Body of pancreas (tissue), 4 donors: ENCODE measurements around the gene RAB21. TPM values are rescaled to one million over a fixed set of nuclear protein-coding genes. Genes with fewer than 3 reads are reported as not detected.

Experiments used
- ATAC-seq: fragments of 150-250 bp; one replicate; pipeline ENCODE4 v1.9.1; 2016
- DNase-seq, 4 donors: peaks; one replicate each; pipeline ENCODE4 v3.0.0-alpha.2; 2019
- H3K27ac ChIP-seq, 4 donors: fragments of 200-600 bp; sonication (generic); 1 replicate in 3 of 4; 2 replicates in 1 of 4; pipeline versions ENCODE4 v1.5.1 to v1.6.1; 2016 to 2019; ENCODE audit warnings: mild to moderate bottlenecking in 1 of 4, mixed read lengths in 1 of 4, moderate library complexity in 1 of 4
- H3K27me3 ChIP-seq, 2 donors: fragments of 200-600 bp; sonication (generic); one replicate each; pipeline ENCODE4 v1.6.0; 2016; ENCODE audit warnings: mild to moderate bottlenecking in 1 of 2
- H3K36me3 ChIP-seq, 2 donors: fragments of 200-600 bp; sonication (generic); replicated peaks in 1 of 2; 2 replicates each; pipeline ENCODE4 v1.5.1; 2016; ENCODE audit warnings: low read depth in 2 of 2; ENCODE audit not compliant: insufficient read depth in 1 of 2
- H3K4me1 ChIP-seq: fragments of 200-600 bp; sonication (generic); one replicate; pipeline ENCODE4 v1.6.0; 2016
- H3K4me3 ChIP-seq, 2 donors: fragments of 200-600 bp; sonication (generic); 1 replicate in 1 of 2; 2 replicates in 1 of 2; pipeline ENCODE4 v1.5.1; 2016 to 2019
- H3K9me3 ChIP-seq, 3 donors: fragments of 200-600 bp; sonication (generic); 1 replicate in 2 of 3; 2 replicates in 1 of 3; pipeline ENCODE4 v1.5.1; 2016
- CTCF ChIP-seq, 7 experiments: fragments of 450-650 bp in 4 of 7; fragments of 200-600 bp in 3 of 7; sonication (generic) in 3 of 7; IDR thresholded peaks; one replicate each; pipeline ENCODE4 v1.5.1; 2016 to 2019; ENCODE audit warnings: antibody characterized with exemption in 7 of 7
- POLR2A ChIP-seq, 3 donors: fragments of 450-650 bp; IDR thresholded peaks; one replicate each; pipeline ENCODE4 v1.6.1; 2016; ENCODE audit warnings: antibody characterized with exemption in 3 of 3, mild to moderate bottlenecking in 2 of 3
- WGBS, 2 donors: methylation state at CpG; one replicate each; pipeline ENCODE4 v1.1.5; 2017; 5-methylcytosine and 5-hydroxymethylcytosine counted together
- intact Hi-C: fragments of 100-400 bp; cut with DNase I; formaldehyde crosslinking; loops from one replicate; pipeline ENCODE4 v1.15.1; 2023
- total RNA-seq, 2 donors: library from RNA; depleted of rRNA; stranded (reverse); fragments of >200 nt; gene quantifications; one replicate each; pipeline ENCODE4 v1.1.0, GENCODE V29; 2016

Gene RAB21
- total RNA-seq, 2 donors from 2014 or later = 4.3 to 4.4 TPM

GRCh38 chr12:71846322-71846940 is 91.8 kb downstream of the RAB21 start:
- Histone ChIP-seq H3K9me3 (no peaks in the 10 kb centered on the region), H3K36me3 (no peaks in the 10 kb centered on the region), H3K27me3 (no peaks in the 10 kb centered on the region), H3K4me3 (no peak overlapping the region), H3K4me1 (peaks cover 58% of the 10 kb centered on the region), H3K27ac (no peak overlapping the region)
- DNase-seq (peak in 1 of 4 donors; percentile 13), ATAC-seq (peak; percentile 55)
- intact Hi-C loops = no loop called here
- 43 to 55% methylated on average over 3 of the region's 3 CpGs for WGBS, 2 donors
- TF ChIP-seq POLR2A (IDR thresholded peaks at IDR 0.05) = no peak
- TF ChIP-seq CTCF (IDR thresholded peaks at IDR 0.05) = peak; percentile 16 to 64 (median 51)

- H3K27me3 ChIP-seq = no peaks in the 10 kb centered on the region
- no peak overlapping the region for H3K27ac ChIP-seq
- no peaks in the 10 kb centered on the region for H3K36me3 ChIP-seq
- no peak overlapping the region for H3K4me3 ChIP-seq
- intact Hi-C loops = no loop called here
- TF ChIP-seq CTCF (IDR thresholded peaks at IDR 0.05) (no peak), POLR2A (IDR thresholded peaks at IDR 0.05) (no peak)
- no peaks in the 10 kb centered on the region for H3K9me3 ChIP-seq
- H3K4me1 ChIP-seq = peaks cover 42% of the 10 kb centered on the region
- no peak for DNase-seq
- no peak for ATAC-seq
Measured at GRCh38 chr12:71848212-71848611, 93.5 kb downstream of the RAB21 start.

GRCh38 chr12:71849109-71849851 is 94.6 kb downstream of the RAB21 start:
- Histone ChIP-seq H3K27ac (no peak overlapping the region), H3K9me3 (no peaks in the 10 kb centered on the region), H3K4me1 (peaks cover 33% of the 10 kb centered on the region), H3K4me3 (no peak overlapping the region), H3K27me3 (no peaks in the 10 kb centered on the region), H3K36me3 (no peaks in the 10 kb centered on the region)
- no peak for DNase-seq
- 87 to 97% methylated on average over 8 of the region's 8 CpGs for WGBS, 2 donors
- ATAC-seq = no peak
- TF ChIP-seq CTCF (IDR thresholded peaks at IDR 0.05) = no peak
- TF ChIP-seq POLR2A (IDR thresholded peaks at IDR 0.05) = no peak
- intact Hi-C loops = no loop called here

Other genes starting within 250 kb of the RAB21 start
- gene ZFC3H1, start 91.0 kb upstream of the RAB21 start, total RNA-seq = 100 to 1,000 TPM in 1 of 2 donors, 10 to 100 TPM in 1; 36.1 to 116 TPM
- 10 to 100 TPM in 1 of 2 donors, under 1 TPM in 1; 0.99 to 15.0 TPM for gene THAP2, start 90.6 kb upstream of the RAB21 start, total RNA-seq
- 10 to 100 TPM; 11.2 to 16.6 TPM for gene TMEM19, start 68.8 kb upstream of the RAB21 start, total RNA-seq
- 10 to 100 TPM; 12.5 to 37.9 TPM for gene TBC1D15, start 84.9 kb downstream of the RAB21 start, total RNA-seq
- gene TPH2, start 184.0 kb downstream of the RAB21 start, total RNA-seq = under 1 TPM in 1 of 2 donors, not detected in 1; 0.26 TPM